Astrocyte of the cerebellum (primary cell): Measurements from ENCODE around the gene BMP10.
A peak's percentile ranks its signal among the peaks of the same experiment; 100 is the strongest.

ENCODE experiments used
- DNase-seq: peaks from one replicate; pipeline ENCODE4 v3.0.0-alpha.2; 2011; ENCODE audit warnings: low read depth
- H3K4me3 ChIP-seq: 2 replicates; pipeline ENCODE4 v1.5.1; 2011; ENCODE audit warnings: mild to moderate bottlenecking, low read depth, low read length, moderate library complexity
- in situ Hi-C: cut with HindIII; loops from 2 replicates; pipeline ENCODE4 v1.10.0; 2017; ENCODE audit warnings: low sequenced_read_pairs
- TF ChIP-seq, protein P1 (sequence below): IDR thresholded peaks from 2 replicates; pipeline ENCODE4 v1.5.1; 2012; ENCODE audit warnings: low read length, low read depth, moderate library complexity, mild to moderate bottlenecking; ENCODE audit errors: missing control alignments

BMP10 gene

DNA sequence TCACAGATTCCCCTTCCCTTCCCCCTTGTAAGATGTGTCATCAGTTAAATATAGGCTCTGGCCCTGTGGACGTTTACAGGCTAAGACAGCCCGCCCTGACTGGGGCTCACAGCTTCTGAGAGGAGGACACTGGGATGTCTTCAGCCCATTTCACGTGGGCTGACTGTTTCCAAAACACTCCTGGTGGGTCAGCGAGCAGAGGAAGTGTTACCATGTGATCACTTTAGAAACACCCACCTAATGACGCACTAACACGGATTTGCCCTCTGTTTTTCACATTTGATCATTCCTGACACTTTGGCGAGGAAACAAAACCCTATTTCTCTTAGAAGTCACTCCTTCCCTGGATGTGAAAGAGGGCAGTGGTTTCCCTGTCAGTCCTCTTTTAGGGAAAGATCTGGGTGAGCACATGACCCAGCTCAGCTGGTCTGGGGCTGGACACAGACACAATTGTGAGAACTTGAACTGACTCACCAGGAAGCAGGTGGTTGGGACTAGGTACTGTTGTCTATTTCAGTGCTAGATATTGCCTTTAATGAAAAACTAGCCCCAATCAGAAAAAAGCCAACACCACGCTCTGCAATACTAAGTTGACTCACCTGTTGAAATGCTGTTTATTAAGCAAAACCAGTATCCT, 38.8 kb downstream of the BMP10 start:
- no peak overlapping the region for H3K4me3 ChIP-seq
- in situ Hi-C loops = no loop called here
- TF ChIP-seq, protein P1, sequence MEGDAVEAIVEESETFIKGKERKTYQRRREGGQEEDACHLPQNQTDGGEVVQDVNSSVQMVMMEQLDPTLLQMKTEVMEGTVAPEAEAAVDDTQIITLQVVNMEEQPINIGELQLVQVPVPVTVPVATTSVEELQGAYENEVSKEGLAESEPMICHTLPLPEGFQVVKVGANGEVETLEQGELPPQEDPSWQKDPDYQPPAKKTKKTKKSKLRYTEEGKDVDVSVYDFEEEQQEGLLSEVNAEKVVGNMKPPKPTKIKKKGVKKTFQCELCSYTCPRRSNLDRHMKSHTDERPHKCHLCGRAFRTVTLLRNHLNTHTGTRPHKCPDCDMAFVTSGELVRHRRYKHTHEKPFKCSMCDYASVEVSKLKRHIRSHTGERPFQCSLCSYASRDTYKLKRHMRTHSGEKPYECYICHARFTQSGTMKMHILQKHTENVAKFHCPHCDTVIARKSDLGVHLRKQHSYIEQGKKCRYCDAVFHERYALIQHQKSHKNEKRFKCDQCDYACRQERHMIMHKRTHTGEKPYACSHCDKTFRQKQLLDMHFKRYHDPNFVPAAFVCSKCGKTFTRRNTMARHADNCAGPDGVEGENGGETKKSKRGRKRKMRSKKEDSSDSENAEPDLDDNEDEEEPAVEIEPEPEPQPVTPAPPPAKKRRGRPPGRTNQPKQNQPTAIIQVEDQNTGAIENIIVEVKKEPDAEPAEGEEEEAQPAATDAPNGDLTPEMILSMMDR = no peak
- no peak for DNase-seq

DNA sequence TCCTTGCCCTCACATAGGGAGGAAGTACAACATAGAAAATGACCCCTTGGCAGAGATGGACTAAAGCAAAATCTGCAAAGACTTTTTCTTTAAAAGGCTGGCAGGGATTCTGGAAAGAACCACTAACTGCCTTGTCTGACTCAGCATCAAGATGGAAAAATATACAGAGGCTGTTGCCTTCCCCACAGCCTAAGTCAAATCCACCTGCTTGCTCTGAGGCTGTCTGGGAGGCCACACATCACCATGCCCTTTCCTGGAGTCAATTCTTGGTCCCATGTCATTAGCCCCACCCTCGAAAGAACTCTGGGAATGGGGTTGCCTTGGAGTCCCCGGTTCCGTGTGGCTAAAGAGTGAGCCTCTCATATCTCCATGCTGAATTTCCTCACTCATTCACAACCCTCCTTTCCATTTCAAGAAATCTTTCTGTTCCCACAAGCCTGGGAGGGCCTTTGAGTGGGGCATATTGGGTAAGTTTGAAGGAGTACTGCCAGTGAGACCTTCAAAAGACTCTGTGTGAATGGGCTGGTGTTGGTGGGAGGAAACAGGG, 39.4 kb downstream of the BMP10 start:
- in situ Hi-C loops = no loop called here
- H3K4me3 ChIP-seq = no peak overlapping the region
- TF ChIP-seq, protein P1 = no peak
- DNase-seq = no peak

DNA sequence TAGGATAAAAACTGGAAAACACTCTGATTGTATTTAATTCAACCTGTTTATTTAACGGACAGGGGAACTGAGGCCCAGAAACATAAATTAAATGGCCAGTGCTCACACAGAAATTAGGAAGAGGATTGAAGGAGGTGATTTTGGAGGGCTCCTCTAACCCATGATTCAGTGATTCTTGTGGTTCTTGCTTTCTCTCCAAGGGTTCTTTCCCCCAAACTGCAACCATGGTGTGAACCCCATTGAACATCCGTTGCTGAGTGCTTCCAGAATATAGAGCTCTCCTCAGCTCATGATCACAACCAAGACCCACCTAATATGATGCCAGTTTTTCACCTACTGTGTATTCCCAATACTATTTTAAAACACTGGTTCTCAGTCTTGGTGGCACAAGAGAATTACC, 41.4 kb downstream of the BMP10 start:
- in situ Hi-C loops = no loop called here
- TF ChIP-seq, protein P1 = no peak
- no peak overlapping the region for H3K4me3 ChIP-seq
- DNase-seq = no peak

DNA sequence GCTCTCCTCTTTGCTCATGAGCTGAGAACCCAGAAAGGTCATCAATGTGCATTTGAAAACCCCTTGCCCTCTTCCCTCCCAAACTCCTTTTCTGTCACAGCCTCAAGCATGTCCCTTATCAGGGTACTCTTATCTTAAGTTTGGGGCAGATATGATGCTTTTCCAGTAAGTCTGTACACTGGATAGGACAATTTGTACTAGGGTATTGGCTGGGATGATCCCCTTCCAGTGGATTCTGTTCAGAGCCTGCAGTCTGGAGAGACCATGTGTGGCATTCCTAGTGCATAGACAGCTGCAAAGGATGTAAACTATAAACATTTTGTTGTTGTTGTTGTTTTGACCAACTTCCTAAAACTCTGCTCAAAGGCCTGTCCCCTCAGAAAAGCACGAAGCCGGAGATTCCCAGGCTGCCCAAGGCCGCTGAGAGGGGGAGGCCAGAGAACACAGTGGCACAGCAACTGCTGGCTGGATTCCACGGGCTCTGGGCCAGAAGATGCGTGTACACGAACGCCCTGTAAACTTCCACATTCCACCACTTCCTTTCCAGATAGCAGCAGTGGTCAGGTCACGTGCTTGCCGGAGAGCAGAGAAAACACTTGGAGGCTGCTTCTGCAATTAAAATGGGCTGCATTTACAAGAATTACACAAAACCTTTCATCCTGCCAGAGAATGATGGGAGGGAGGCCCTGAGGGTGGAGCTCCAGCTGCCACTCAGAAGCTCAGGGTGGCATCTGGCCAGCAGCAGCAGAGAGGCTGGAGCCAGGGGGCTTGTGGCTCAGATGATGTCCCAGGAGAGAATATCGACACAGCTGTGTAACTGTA, 42.1 kb downstream of the BMP10 start:
- in situ Hi-C loops = no loop called here
- DNase-seq = peak; percentile 81
- H3K4me3 ChIP-seq = no peak overlapping the region
- TF ChIP-seq, protein P1 = no peak

- no peak overlapping the region for H3K4me3 ChIP-seq
- in situ Hi-C loops = no loop called here
- TF ChIP-seq, protein P1 = no peak
- DNase-seq = no peak
Observed at GRCh38 chr2:68827666-68828065, 43.5 kb downstream of the BMP10 start.

GRCh38 chr2:68825866-68826265, 45.3 kb downstream of the BMP10 start:
- no peak for DNase-seq
- TF ChIP-seq, protein P1 = no peak
- no peak overlapping the region for H3K4me3 ChIP-seq
- in situ Hi-C loops = no loop called here
